GM23338 (cell line): Measurements from ENCODE around the gene ERCC6. TPM values are rescaled to one million over a fixed set of nuclear protein-coding genes. Genes with fewer than 3 reads are reported as not detected.

Experiments used
- ATAC-seq: fragments of 200-7000 bp; cut with Tn5 transposase; 3 replicates; pipeline ENCODE4 v1.9.1; 2020
- DNase-seq: peaks from one replicate; pipeline ENCODE4 v3.0.0-alpha.2; 2015; ENCODE audit warnings: low spot score
- H2AFZ ChIP-seq: fragments of 200-600 bp; sonication (generic); 2 replicates; pipeline ENCODE4 v1.8.0; 2016; ENCODE audit warnings: antibody characterized with exemption, mild to moderate bottlenecking, moderate library complexity
- H3F3A ChIP-seq: fragments of 200-600 bp; sonication (generic); replicated peaks from 2 replicates; pipeline ENCODE4 v1.8.0; 2017; ENCODE audit warnings: antibody characterized with exemption, mixed run types, low read depth
- H3K27ac ChIP-seq: fragments of 200-600 bp; sonication (generic); 2 replicates; pipeline ENCODE4 v1.6.1; 2016; ENCODE audit warnings: low read depth
- H3K27me3 ChIP-seq: fragments of 200-600 bp; sonication (generic); 2 replicates; pipeline ENCODE4 v1.8.0; 2016; ENCODE audit warnings: mild to moderate bottlenecking, mixed run types, moderate library complexity; ENCODE audit not compliant: insufficient read depth
- H3K36me3 ChIP-seq: fragments of 200-600 bp; sonication (generic); 2 replicates; pipeline ENCODE4 v1.8.0; 2016; ENCODE audit warnings: mild to moderate bottlenecking; ENCODE audit not compliant: insufficient read depth
- H3K4me1 ChIP-seq: fragments of 200-600 bp; sonication (generic); 2 replicates; pipeline ENCODE4 v1.8.0; 2016; ENCODE audit warnings: mild to moderate bottlenecking, moderate library complexity; ENCODE audit not compliant: insufficient read depth
- H3K4me2 ChIP-seq: fragments of 200-600 bp; sonication (generic); 2 replicates; pipeline ENCODE4 v1.7.1; 2017; ENCODE audit warnings: mixed run types
- H3K4me3 ChIP-seq: fragments of 200-600 bp; sonication (generic); 2 replicates; pipeline ENCODE4 v1.6.1; 2016; ENCODE audit warnings: mixed run types
- H3K79me2 ChIP-seq: fragments of 200-600 bp; sonication (generic); replicated peaks from 2 replicates; pipeline ENCODE4 v1.8.0; 2017; ENCODE audit warnings: mild to moderate bottlenecking; ENCODE audit not compliant: insufficient read depth
- H3K9me2 ChIP-seq: fragments of 200-600 bp; sonication (generic); 2 replicates; pipeline ENCODE4 v1.8.0; 2017; ENCODE audit not compliant: insufficient read depth
- H4K20me1 ChIP-seq: fragments of 200-600 bp; sonication (generic); replicated peaks from 2 replicates; pipeline ENCODE4 v1.8.0; 2017; ENCODE audit warnings: mild to moderate bottlenecking; ENCODE audit not compliant: insufficient read depth
- H3K27ac Mint-ChIP-seq: 2 replicates; pipeline ENCODE4 v1.8.0; 2020; ENCODE audit warnings: inconsistent platforms, mild to moderate bottlenecking, moderate library complexity, mixed read lengths
- H3K27me3 Mint-ChIP-seq: 3 replicates; pipeline ENCODE4 v1.8.0; 2022; ENCODE audit warnings: low read depth, mild to moderate bottlenecking, moderate library complexity, mixed read lengths, inconsistent platforms; ENCODE audit not compliant: insufficient read depth, poor library complexity
- H3K36me3 Mint-ChIP-seq: 3 replicates; pipeline ENCODE4 v1.8.0; 2021; ENCODE audit warnings: low read depth, mild to moderate bottlenecking, inconsistent platforms, moderate library complexity, mixed read lengths
- H3K4me1 Mint-ChIP-seq: 3 replicates; pipeline ENCODE4 v1.8.0; 2020; ENCODE audit warnings: mild to moderate bottlenecking, inconsistent platforms, mixed read lengths
- H3K4me3 Mint-ChIP-seq: 3 replicates; pipeline ENCODE4 v1.8.0; 2021; ENCODE audit warnings: moderate library complexity, mild to moderate bottlenecking, inconsistent platforms, mixed read lengths
- H3K9me3 Mint-ChIP-seq: 3 replicates; pipeline ENCODE4 v1.8.0; 2020; ENCODE audit warnings: moderate library complexity, mild to moderate bottlenecking, inconsistent platforms, mixed read lengths
- CREB1 ChIP-seq: fragments of 250-450 bp; sonication (Bioruptor Pico); IDR thresholded peaks from 2 replicates; pipeline ENCODE4 v1.5.0; 2020; ENCODE audit warnings: low read depth, mild to moderate bottlenecking, moderate library complexity
- CTCF ChIP-seq, 2 experiments: fragments of 200-600 bp in 1 of 2; sonication (generic) in 1 of 2; conservative IDR thresholded peaks; 2 replicates each; pipeline versions ENCODE4 v1.5.1 to v1.6.1; 2016 to 2017; ENCODE audit warnings: antibody characterized with exemption in 2 of 2, low read depth in 2 of 2, mild to moderate bottlenecking in 2 of 2, moderate library complexity in 1 of 2
- ETS1 ChIP-seq: IDR thresholded peaks from 2 replicates; pipeline ENCODE4 v1.6.1; 2016; ENCODE audit warnings: antibody characterized with exemption
- EZH2phosphoT487 ChIP-seq: fragments of 200-600 bp; sonication (generic); IDR thresholded peaks from one replicate; pipeline ENCODE4 v1.8.1; 2018; ENCODE audit warnings: antibody characterized with exemption; ENCODE audit not compliant: unreplicated experiment
- JUNB ChIP-seq: IDR thresholded peaks from one replicate; pipeline ENCODE4 v1.6.1; 2016; ENCODE audit warnings: antibody characterized with exemption; ENCODE audit not compliant: unreplicated experiment
- NANOG ChIP-seq: IDR thresholded peaks from 2 replicates; pipeline ENCODE4 v1.6.1; 2016; ENCODE audit warnings: antibody characterized with exemption, borderline replicate concordance
- REST ChIP-seq: IDR thresholded peaks from one replicate; pipeline ENCODE4 v1.6.1; 2018; ENCODE audit warnings: antibody characterized with exemption; ENCODE audit not compliant: unreplicated experiment
- ZNF114 ChIP-seq: fragments of 250-450 bp; sonication (Bioruptor Pico); IDR thresholded peaks from 2 replicates; pipeline ENCODE4 v1.5.0; 2020; ENCODE audit warnings: mild to moderate bottlenecking, moderate library complexity
- ZNF331 ChIP-seq: fragments of 250-450 bp; sonication (Bioruptor Pico); IDR thresholded peaks from 2 replicates; pipeline ENCODE4 v1.5.0; 2020; ENCODE audit warnings: low read depth, mild to moderate bottlenecking, moderate library complexity
- polyA plus RNA-seq: library from polyadenylated mRNA; unstranded; fragments of >200 nt; fragmentation: Nextera tagmentation; extraction: Ambion mirVana; gene quantifications from 2 replicates; pipeline ENCODE4 v1.2.1, GENCODE V29; 2016
- total RNA-seq: library from RNA; depleted of rRNA; stranded (reverse); fragments of >200 nt; shearing (Covaris generic); gene quantifications from 2 replicates; pipeline ENCODE4 v1.2.3, GENCODE V29; 2014

The ERCC6 gene
- total and polyA plus RNA-seq, 2 experiments from 2014 or later: 2.5 to 13.8 TPM

GRCh38 chr10:49559476-49559875 lies 20.6 kb upstream of the ERCC6 start (continued):
- TF ChIP-seq ETS1 (no peak), CREB1 (CRISPR knock-in tag) (no peak), EZH2phosphoT487 (no peak), JUNB (no peak), CTCF (conservative IDR thresholded peaks at IDR 0.05; ENCODE audit: low read depth in 2 of 2) (no peak), REST (no peak)

GRCh38 chr10:49558190-49558589 lies 19.3 kb upstream of the ERCC6 start:
- Histone ChIP-seq H3K79me2 (no peaks in the 10 kb centered on the region), H3K4me1 (peaks cover 4% of the 10 kb centered on the region; the same call in 1 of the 2 replicates)
- no peak for DNase-seq

More at GRCh38 chr10:49558190-49558589, 19.3 kb upstream of the ERCC6 start:
- H3K36me3 ChIP-seq: no peaks in the 10 kb centered on the region; the same call in 1 of the 2 replicates
- H3K9me3 Mint-ChIP-seq: peaks cover 13% of the 10 kb centered on the region
- no peaks in the 10 kb centered on the region; the same call in 2 of the 3 replicates for H3K36me3 Mint-ChIP-seq
- H3K4me3 Mint-ChIP-seq: no peak overlapping the region
- no peaks in the 10 kb centered on the region for H4K20me1 ChIP-seq
- peaks cover 8% of the 10 kb centered on the region for H3K27me3 Mint-ChIP-seq
- H3K27me3 ChIP-seq: no peaks in the 10 kb centered on the region
- H3K27ac Mint-ChIP-seq: no peak overlapping the region
- no peak overlapping the region for H3K4me2 ChIP-seq
- H2AFZ ChIP-seq: no peak overlapping the region
- H3K9me2 ChIP-seq: peaks cover 2% of the 10 kb centered on the region; the same call in 1 of the 2 replicates
- H3K27ac ChIP-seq: no peak overlapping the region
- no peak overlapping the region for H3K4me3 ChIP-seq
- TF ChIP-seq ZNF331 (CRISPR knock-in tag): no peak
- no peak for TF ChIP-seq ZNF114 (CRISPR knock-in tag)
- TF ChIP-seq NANOG: no peak
- TF ChIP-seq CTCF (conservative IDR thresholded peaks at IDR 0.05; ENCODE audit: low read depth in 2 of 2): peak in 1 of 2 experiments; percentile 28; a peak in 2 of 4 replicates
- TF ChIP-seq CREB1 (CRISPR knock-in tag): no peak
- no peak for ATAC-seq
- H3F3A ChIP-seq: no peaks in the 10 kb centered on the region
- H3K4me1 Mint-ChIP-seq: peaks cover 11% of the 10 kb centered on the region
